HG03025 (cell line): ENCODE data around the gene FAM227A.

Experiments
- ATAC-seq: cut with Tn5 transposase; IDR thresholded peaks from one replicate; pipeline ENCODE4 v1.9.1; 2021; ENCODE audit warnings: mild to moderate bottlenecking, moderate library complexity; ENCODE audit not compliant: unreplicated experiment, low FRiP score

FAM227A gene

GRCh38 chr22:38554281-38554680 lies 101.9 kb downstream of the FAM227A start:
- ATAC-seq: no peak

GRCh38 chr22:38549101-38549894 lies 106.9 kb downstream of the FAM227A start:
- no peak for ATAC-seq

GRCh38 chr22:38540701-38541100 lies 115.5 kb downstream of the FAM227A start:
- no peak for ATAC-seq

GRCh38 chr22:38531251-38531938 lies 124.8 kb downstream of the FAM227A start:
- no peak for ATAC-seq
